GM19395 (cell line): Measurements from ENCODE around the gene NRIP3.
"Not testable (repeated sequence)": the region's sequence is repeated elsewhere in the genome, so short reads cannot be mapped to it uniquely, and the experiment has no call there.

Experiments
- ATAC-seq: cut with Tn5 transposase; IDR thresholded peaks from one replicate; pipeline ENCODE4 v1.9.1; 2021; ENCODE audit warnings: mild to moderate bottlenecking, moderate library complexity; ENCODE audit not compliant: unreplicated experiment

NRIP3 gene

DNA sequence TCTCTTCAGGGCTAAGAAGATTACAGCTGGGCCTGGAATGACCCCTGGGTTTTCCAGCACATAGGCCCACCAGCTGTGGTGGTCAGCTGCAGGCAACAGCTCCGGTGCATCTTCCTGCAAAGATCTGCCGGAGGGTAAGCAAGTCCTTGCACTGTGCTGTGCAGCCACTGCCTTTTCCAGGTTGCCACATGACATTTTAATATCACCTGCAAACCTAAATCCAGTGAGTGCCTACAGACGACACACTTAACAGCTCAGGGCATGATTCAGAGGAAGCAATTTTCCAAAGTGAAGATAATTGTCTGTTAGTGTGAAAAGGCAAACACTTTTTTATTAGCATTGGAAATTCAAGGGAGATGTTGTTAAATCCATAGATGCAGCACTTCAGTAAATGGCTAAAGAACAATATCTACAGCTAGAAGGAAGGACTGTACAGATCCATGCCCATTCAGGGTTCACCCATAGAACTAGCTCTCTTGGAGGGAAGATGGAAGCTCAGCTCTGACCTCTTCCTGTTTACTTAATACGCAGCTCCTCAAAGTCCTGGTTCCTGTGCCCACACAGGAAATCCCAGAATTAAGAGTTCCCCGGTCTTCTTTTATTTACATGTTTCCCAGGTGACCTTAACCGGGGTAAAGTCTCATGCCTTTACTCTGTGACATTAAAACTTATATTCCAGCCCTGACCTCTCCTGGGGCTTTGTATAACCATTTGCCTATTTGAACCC, 13.3 kb upstream of the NRIP3 start:
- no peak for ATAC-seq

- no peak for ATAC-seq
Measured at GRCh38 chr11:9015677-9016076, 11.9 kb upstream of the NRIP3 start.

DNA sequence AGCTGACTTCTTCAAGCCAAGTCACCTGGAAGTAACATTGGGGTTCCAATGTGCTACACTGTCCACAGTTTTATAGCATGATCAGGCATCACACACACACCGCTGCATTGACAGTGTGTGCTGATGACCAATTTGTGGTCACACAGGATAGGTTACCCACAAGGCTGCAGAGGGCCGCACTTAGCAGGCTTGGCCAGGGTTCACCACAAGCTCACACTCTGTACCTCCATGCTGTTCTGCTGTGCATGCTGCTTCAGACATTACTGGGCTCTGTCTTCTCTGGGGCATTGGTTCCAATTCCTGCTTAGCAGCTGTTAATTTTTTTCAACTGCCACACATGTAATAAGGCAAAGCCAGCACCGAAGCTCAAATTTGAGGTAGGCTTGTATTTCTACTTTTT, 11.0 kb upstream of the NRIP3 start:
- ATAC-seq: no peak

DNA sequence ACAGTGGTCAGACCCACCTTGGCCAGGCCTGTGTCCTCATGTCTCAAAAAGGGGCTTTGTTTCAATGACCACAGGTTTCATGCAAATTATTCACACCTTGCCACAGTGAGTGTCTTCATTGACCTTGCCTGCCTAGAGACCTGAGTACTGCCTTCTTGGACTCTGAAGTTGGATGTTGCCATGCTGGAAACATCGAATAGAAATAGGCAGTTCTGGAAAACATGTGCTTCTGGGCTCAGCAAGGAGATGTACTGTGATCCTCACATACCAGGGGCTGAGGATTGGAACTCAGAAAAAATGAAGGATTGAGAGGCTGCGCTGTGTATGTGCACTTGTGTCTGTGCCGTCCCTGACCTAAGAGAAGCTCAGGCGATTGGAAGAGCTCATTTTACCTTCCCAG, 9.6 kb upstream of the NRIP3 start:
- ATAC-seq: no peak

DNA sequence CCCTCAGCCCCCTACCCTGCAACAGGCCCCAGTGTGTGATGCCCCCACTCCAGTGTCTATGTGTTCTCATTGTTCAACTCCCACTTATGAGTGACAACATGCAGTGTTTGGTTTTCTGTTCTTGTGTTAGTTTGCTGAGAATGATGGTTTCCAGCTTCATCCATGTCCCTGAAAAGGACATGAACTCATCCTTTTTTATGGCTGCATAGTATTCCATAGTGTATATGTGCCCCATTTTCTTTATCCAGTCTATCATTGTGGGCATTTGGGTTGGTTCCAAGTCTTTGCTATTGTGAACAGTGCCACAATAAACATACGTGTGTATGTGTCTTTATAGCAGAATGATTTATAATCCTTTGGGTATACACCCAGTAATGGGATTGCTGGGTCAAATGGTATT, 5.7 kb upstream of the NRIP3 start:
- not testable (repeated sequence) for ATAC-seq

- ATAC-seq: no peak
Measured at GRCh38 chr11:9008661-9009060, 4.9 kb upstream of the NRIP3 start.

DNA sequence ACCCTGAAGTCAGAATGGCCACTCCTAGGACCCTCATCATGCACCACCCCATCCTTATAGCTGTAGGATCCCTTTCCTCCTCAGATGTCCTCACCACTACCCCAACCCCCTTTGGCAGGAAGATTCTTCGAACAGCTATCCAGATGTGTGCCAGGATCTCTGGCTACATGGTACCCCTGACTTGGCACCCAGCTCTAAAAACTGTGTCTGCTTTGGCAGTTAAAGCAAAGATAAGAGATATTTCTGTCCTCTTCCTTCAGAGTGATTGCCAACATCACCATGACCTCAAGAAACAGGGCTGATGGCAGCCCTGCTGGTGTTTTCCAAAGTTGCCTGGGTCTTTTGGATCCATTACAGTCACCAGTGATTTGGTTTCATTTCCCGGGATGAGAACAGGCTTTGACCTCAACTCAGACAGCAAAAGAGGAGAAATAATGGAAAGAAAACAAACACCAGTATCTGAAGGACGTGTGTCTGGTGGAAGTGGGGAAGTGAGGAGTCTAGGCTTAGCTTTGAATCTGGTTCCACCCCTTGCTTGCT, 4.3 kb upstream of the NRIP3 start:
- no peak for ATAC-seq

- no peak for ATAC-seq
Measured at GRCh38 chr11:9005087-9005486, 1.3 kb upstream of the NRIP3 start.

- ATAC-seq: peak; percentile 30
Measured at GRCh38 chr11:9004183-9004926, 554 bp upstream of the NRIP3 start.

GRCh38 chr11:9002920-9003572, 755 bp downstream of the NRIP3 start:
- ATAC-seq: no peak

DNA sequence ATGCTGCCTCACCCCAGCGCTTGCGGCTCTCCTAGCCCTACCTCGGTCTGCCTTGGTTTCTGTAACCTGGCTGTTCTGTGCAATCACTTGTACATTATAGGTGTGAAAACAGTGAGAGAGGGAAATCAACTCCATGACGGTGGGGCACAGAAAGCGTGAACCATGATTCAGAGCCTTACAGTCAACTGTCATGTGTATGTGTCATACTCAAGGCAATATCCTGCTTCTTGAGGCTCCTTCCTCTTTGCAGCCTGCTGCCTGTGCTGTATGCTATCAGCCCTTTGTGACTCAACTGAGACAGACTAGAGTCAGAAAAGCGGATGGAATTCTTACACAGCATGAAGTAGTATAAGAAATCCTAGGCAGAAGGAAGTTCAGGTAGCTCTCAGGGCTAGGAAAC, 2.1 kb downstream of the NRIP3 start:
- no peak for ATAC-seq

GRCh38 chr11:8998017-8998416, 5.8 kb downstream of the NRIP3 start:
- ATAC-seq: no peak

DNA sequence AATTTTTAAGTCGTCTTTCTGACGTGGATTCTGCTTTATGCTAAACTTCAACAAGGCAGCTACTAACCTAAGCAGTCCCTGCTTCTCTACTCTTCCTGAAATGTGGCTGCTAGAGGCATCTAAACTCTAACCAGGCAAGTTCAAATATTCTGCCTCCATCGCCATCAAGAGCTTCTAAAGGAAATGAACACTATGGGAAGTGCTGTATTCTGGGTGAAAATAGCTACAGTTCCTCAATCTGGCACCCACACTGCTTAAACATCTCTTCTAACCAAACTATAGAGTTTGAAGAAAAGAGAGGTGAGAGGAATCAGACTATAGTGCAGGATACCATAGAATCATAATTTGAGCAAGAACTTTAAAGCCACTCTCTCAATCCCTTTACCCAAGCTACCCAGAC, 6.3 kb downstream of the NRIP3 start:
- ATAC-seq: no peak

GRCh38 chr11:8989453-8989852, 14.3 kb downstream of the NRIP3 start:
- no peak for ATAC-seq

- ATAC-seq: no peak
Measured at GRCh38 chr11:8988329-8989234, 15.2 kb downstream of the NRIP3 start.

- no peak for ATAC-seq
Measured at GRCh38 chr11:8987446-8987845, 16.4 kb downstream of the NRIP3 start.

DNA sequence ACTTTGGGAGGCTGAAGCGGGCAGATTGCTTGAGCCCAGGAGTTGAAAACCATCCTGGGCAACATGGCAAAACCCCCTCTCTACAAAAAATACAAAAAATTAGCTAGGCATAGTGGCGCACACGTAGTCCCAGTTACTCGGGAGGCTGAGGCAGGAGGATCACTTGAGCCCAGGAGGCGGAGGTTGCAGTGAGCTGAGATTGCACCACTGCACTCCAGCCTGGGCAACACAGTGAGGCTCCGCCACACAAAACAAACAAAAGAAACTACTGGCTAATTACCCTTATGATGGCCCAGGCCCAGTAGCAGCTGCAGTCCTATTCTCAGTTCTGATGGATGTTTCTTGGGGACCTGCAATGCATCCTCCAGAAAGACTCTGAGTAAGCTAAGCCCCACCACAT, 17.0 kb downstream of the NRIP3 start:
- not testable (repeated sequence) for ATAC-seq

DNA sequence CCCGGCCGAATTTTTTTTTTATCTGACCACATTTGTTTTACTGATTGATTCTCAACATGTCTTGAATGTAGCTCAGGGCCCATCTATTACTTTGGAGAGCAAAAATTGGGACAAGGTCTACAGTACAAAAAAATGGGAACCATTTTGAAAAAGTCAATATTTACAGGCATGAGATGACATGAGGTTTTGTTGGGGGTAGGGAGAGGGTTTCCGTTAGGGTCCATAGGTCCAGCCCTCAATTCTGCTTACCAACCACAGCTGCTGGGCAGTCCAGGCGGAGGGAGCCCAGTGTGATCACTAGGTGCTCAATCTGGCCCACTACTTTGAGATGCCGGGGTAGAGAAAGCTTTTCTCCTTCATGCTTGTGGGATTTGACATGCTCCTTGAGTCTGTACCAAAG, 18.3 kb downstream of the NRIP3 start:
- no peak for ATAC-seq

- no peak for ATAC-seq
Measured at GRCh38 chr11:8983552-8983951, 20.2 kb downstream of the NRIP3 start.

GRCh38 chr11:8980485-8980884, 23.3 kb downstream of the NRIP3 start:
- no peak for ATAC-seq

DNA sequence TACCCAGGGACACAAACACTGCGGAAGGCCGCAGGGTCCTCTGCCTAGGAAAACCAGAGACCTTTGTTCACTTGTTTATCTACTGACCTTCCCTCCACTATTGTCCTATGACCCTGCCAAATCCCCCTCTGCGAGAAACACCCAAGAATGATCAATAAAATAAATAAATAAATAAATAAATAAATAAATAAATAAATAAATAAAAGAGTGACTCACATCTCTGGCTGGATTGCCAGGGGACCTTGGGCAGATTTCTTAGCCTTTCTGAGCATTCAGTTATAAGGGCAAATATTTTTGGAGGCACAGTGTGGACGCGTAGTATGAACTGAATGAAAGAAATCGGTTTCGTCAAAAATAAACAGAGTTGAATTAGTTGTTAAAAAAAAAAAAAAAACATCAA, 24.4 kb downstream of the NRIP3 start:
- not testable (repeated sequence) for ATAC-seq
